SU-DHL-6 (cell line): ENCODE measurements around the gene DDX10.

Experiments
- H2AFZ ChIP-seq: fragments of 200-600 bp; sonication (generic); 2 replicates; pipeline ENCODE4 v1.6.1; 2014; ENCODE audit warnings: low read depth, mild to moderate bottlenecking, moderate library complexity, mixed read lengths, antibody characterized with exemption, low read length; ENCODE audit not compliant: severe bottlenecking
- H3F3A ChIP-seq: fragments of 200-600 bp; shearing (Covaris generic); 2 replicates; pipeline ENCODE4 v1.6.0; 2016; ENCODE audit warnings: antibody characterized with exemption, mild to moderate bottlenecking; ENCODE audit not compliant: insufficient read depth
- H3K27ac ChIP-seq: fragments of 200-600 bp; sonication (generic); 2 replicates; pipeline ENCODE4 v1.5.1; 2016; ENCODE audit warnings: low read depth, mild to moderate bottlenecking, low read length, moderate library complexity, mixed read lengths
- H3K27me3 ChIP-seq: fragments of 200-600 bp; sonication (generic), shearing (Covaris generic); 2 replicates; pipeline ENCODE4 v1.6.0; 2014; ENCODE audit warnings: mild to moderate bottlenecking, low read length
- H3K36me3 ChIP-seq: fragments of 200-600 bp; sonication (generic); 2 replicates; pipeline ENCODE4 v1.6.1; 2014; ENCODE audit warnings: mild to moderate bottlenecking, low read length, mixed read lengths
- H3K4me2 ChIP-seq: fragments of 300-600, 200-600 bp; shearing (Covaris generic), sonication (generic); 2 replicates; pipeline ENCODE4 v1.6.0; 2014; ENCODE audit warnings: low read length, low read depth, mild to moderate bottlenecking; ENCODE audit not compliant: poor library complexity, severe bottlenecking
- H3K4me3 ChIP-seq: fragments of 200-600 bp; sonication (generic); 2 replicates; pipeline ENCODE4 v1.5.1; 2014; ENCODE audit warnings: antibody characterized with exemption, low read length, mild to moderate bottlenecking, mixed read lengths; ENCODE audit not compliant: insufficient read depth, poor library complexity, severe bottlenecking
- H3K79me2 ChIP-seq: fragments of 200-600 bp; sonication (generic); 2 replicates; pipeline ENCODE4 v1.6.1; 2014; ENCODE audit warnings: mild to moderate bottlenecking, low read length, moderate library complexity; ENCODE audit not compliant: insufficient read depth
- H3K9ac ChIP-seq: fragments of 200-600 bp; sonication (generic); 2 replicates; pipeline ENCODE4 v1.7.0; 2014; ENCODE audit warnings: mild to moderate bottlenecking, low read length
- H3K9me2 ChIP-seq: fragments of 200-600 bp; sonication (generic); replicated peaks from 2 replicates; pipeline ENCODE4 v1.6.1; 2014; ENCODE audit warnings: low read length; ENCODE audit not compliant: insufficient read depth
- H3K9me3 ChIP-seq: fragments of 200-600 bp; sonication (generic); 2 replicates; pipeline ENCODE4 v1.6.1; 2014; ENCODE audit warnings: low read length, mixed read lengths; ENCODE audit not compliant: insufficient read depth
- H4K20me1 ChIP-seq: fragments of 200-600 bp; sonication (generic); 2 replicates; pipeline ENCODE4 v1.6.1; 2014; ENCODE audit warnings: low read depth, mild to moderate bottlenecking, antibody characterized with exemption, low read length, moderate library complexity, mixed read lengths
- EZH2phosphoT487 ChIP-seq: fragments of 200-600 bp; sonication (generic), shearing (Covaris generic); conservative IDR thresholded peaks from 2 replicates; pipeline ENCODE4 v1.6.1; 2018; ENCODE audit warnings: mild to moderate bottlenecking, antibody characterized with exemption, low read length, moderate library complexity, mixed read lengths
- TF ChIP-seq, protein P1 (sequence below): fragments of 200-600 bp; sonication (generic); IDR thresholded peaks from one replicate; pipeline ENCODE4 v1.5.1; 2017; ENCODE audit warnings: antibody characterized with exemption, mild to moderate bottlenecking, low read length, moderate library complexity; ENCODE audit not compliant: insufficient read depth, poor library complexity, severe bottlenecking

The DDX10 gene

DNA sequence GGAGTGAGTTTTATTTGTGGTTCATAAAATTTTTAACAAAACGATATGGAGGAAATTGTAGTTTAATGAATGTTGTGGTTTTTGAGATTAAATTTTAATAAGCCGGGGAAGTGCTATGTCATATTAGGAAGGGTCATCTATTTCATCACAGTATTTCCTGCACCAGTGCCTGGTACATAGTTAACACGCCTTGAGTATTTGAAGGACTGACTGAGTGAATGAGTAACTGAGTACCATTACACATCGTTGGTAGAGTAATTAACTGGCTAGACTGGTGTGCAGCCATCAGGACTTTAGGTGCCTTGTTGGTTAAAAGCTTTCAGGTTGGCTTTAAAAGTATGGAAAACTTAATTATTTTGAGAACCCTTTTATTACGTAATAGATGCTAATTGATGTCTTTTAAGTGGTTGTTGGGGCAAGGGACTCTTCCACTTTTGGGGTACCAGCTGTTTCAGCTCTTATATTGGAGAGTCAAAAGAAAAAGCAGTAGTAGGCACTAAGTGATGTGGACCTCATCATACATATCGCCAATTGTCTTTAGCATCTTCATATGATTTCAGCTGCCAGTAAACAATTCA is 101.8 kb downstream of the DDX10 start:
- H3K4me2 ChIP-seq = no peak overlapping the region
- H3K79me2 ChIP-seq = peaks cover 44% of the 10 kb centered on the region

DNA sequence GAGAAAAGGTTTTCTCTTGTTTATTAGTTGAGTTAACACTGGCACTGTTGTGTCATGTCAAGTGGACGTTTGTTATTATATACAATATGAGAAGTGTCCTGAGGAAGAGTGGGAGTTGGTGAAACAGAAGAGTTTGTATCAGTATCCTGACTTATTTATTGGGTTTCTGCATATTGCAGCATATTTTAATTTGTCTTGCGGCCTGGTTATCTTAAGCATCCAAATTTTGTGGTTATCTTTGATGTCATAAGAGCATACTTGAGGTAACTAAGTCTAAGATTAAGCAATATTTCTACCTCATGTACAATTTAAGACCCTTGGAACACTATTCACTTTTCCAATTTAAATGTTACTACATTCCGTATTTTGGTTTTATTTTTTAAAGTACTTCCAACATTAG is 103.5 kb downstream of the DDX10 start:
- Histone ChIP-seq H3K79me2 (peaks cover 49% of the 10 kb centered on the region), H4K20me1 (no peaks in the 10 kb centered on the region), H3K27ac (no peak overlapping the region), H3K27me3 (no peaks in the 10 kb centered on the region), H2AFZ (no peak overlapping the region), H3K9me3 (no peaks in the 10 kb centered on the region), H3K4me3 (no peak overlapping the region), H3K36me3 (no peaks in the 10 kb centered on the region), H3K9ac (no peak overlapping the region), H3F3A (peaks cover 4% of the 10 kb centered on the region; the same call in 1 of the 2 replicates), H3K4me2 (no peak overlapping the region), H3K9me2 (no peaks in the 10 kb centered on the region)
- TF ChIP-seq, protein P1, sequence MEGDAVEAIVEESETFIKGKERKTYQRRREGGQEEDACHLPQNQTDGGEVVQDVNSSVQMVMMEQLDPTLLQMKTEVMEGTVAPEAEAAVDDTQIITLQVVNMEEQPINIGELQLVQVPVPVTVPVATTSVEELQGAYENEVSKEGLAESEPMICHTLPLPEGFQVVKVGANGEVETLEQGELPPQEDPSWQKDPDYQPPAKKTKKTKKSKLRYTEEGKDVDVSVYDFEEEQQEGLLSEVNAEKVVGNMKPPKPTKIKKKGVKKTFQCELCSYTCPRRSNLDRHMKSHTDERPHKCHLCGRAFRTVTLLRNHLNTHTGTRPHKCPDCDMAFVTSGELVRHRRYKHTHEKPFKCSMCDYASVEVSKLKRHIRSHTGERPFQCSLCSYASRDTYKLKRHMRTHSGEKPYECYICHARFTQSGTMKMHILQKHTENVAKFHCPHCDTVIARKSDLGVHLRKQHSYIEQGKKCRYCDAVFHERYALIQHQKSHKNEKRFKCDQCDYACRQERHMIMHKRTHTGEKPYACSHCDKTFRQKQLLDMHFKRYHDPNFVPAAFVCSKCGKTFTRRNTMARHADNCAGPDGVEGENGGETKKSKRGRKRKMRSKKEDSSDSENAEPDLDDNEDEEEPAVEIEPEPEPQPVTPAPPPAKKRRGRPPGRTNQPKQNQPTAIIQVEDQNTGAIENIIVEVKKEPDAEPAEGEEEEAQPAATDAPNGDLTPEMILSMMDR = no peak
- TF ChIP-seq EZH2phosphoT487 = no peak

More for the DNA sequence above, 101.8 kb downstream of the DDX10 start:
- H4K20me1 ChIP-seq = no peaks in the 10 kb centered on the region
- no peak overlapping the region for H2AFZ ChIP-seq
- no peaks in the 10 kb centered on the region for H3K27me3 ChIP-seq
- H3K4me3 ChIP-seq = no peak overlapping the region
- H3K9ac ChIP-seq = no peak overlapping the region
- TF ChIP-seq, protein P1 = no peak
- no peak for TF ChIP-seq EZH2phosphoT487
- H3F3A ChIP-seq = peaks cover 4% of the 10 kb centered on the region; the same call in 1 of the 2 replicates
- H3K9me3 ChIP-seq = no peaks in the 10 kb centered on the region
- no peaks in the 10 kb centered on the region for H3K36me3 ChIP-seq
- H3K27ac ChIP-seq = no peak overlapping the region
- no peaks in the 10 kb centered on the region for H3K9me2 ChIP-seq

DNA sequence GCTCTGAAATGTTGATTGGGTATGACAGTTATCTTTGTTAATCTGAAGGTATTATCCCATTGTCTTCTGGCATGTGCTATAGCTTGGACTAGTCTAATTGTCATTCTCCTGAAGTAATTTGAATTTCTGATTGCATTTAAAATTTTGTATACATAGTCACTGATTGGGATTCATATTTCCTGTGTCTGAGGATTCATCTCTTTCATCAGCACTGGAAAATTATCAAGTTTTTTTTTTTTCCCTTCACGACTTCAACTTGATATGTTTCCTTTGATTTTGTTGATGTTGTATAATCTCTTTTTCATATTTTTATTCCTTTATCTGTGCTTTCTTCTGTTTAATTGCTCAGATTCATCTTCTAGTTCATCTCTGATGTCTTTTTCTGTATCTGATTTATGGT is 104.1 kb downstream of the DDX10 start:
- Histone ChIP-seq H3K27ac (no peak overlapping the region), H4K20me1 (no peaks in the 10 kb centered on the region), H2AFZ (no peak overlapping the region), H3K9me3 (no peaks in the 10 kb centered on the region), H3K36me3 (no peaks in the 10 kb centered on the region), H3F3A (peaks cover 4% of the 10 kb centered on the region; the same call in 1 of the 2 replicates), H3K4me3 (no peak overlapping the region), H3K9ac (no peak overlapping the region), H3K79me2 (peaks cover 52% of the 10 kb centered on the region), H3K9me2 (no peaks in the 10 kb centered on the region), H3K4me2 (no peak overlapping the region), H3K27me3 (no peaks in the 10 kb centered on the region)
- no peak for TF ChIP-seq EZH2phosphoT487
- TF ChIP-seq, protein P1 = no peak
